Measurements from ENCODE around the gene PYCR2. TPM values are rescaled to one million over a fixed set of nuclear protein-coding genes. Genes with fewer than 3 reads are reported as not detected.

PYCR2 gene
- total and polyA plus RNA-seq, 10 of the 15 experiments (the other 5 are each of a cell fraction or from before 2014, with no cell fraction given) = 1.7 to 81.8 (median 54.9) TPM

DNA sequence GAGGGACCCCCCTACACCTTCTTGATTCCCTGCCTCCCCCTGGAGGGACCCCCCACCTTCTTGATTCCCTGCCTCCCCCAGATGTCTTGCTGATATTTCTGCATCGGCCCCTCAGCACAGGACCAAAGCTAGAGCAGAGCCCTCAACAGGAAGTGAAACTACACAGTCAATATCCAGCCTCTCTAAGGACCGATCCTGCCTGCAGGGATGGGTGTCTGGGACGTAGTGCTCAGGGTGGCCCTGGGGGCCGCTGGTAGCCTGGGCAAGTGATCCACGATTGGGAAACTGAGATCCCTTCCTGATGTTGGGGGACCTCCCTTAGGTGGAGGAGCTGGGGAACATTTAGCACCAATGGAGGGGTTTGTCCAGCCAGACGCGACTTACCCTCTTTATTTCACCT lies 20.9 kb upstream of the PYCR2 start:
- peaks cover 24% of the 10 kb centered on the region for H3K4me1 ChIP-seq (ENCODE audit: control insufficient read depth, insufficient read depth, low read length)
- no peak overlapping the region for H3K9ac ChIP-seq (ENCODE audit: control insufficient read depth, insufficient read depth, low read length)
- no peak overlapping the region for H3K27ac ChIP-seq (ENCODE audit: control insufficient read depth, insufficient read depth)
- H3K79me2 ChIP-seq (ENCODE audit: control insufficient read depth, insufficient read depth, low read length) = no peaks in the 10 kb centered on the region
- H3K4me3 ChIP-seq = no peak overlapping the region
- SMC1A ChIA-PET (ENCODE audit: uncharacterized antibody, unreplicated experiment) = interaction anchor here (0.6 to 1.5 kb wide), 2 partner anchors 18 to 131 kb away, joined by 3 to 4 read pairs; no protein-coding TSS in a partner anchor
- POLR2A ChIA-PET = no interaction called here
- ATAC-seq = peak; percentile 84
- no peaks in the 10 kb centered on the region for H3K9me3 ChIP-seq (replicated peaks; ENCODE audit: control insufficient read depth, insufficient read depth, low read length)
- CTCF ChIA-PET = interaction anchor here (0.6 to 2.3 kb wide), 9 partner anchors 18 to 470 kb away, joined by 3 to 7 read pairs (median 4); partner anchors contain the start of genes PYCR2 and SRP9
- no peaks in the 10 kb centered on the region for H4K20me1 ChIP-seq (ENCODE audit: control insufficient read depth, insufficient read depth)
- FAIRE-seq = no peak
- DNase-seq (ENCODE audit: low read depth, low spot score) = no peak
- no peaks in the 10 kb centered on the region for H3K36me3 ChIP-seq (ENCODE audit: control insufficient read depth in 2 of 2, insufficient read depth in 2 of 2, low read length in 1 of 2)
- intact Hi-C loops (cut with micrococcal nuclease; ENCODE audit: unreplicated experiment) (no loop called here), in situ Hi-C loops (cut with MboI) (no loop called here)
- 10% methylated on average over 7 of the region's 7 CpGs for WGBS (ENCODE audit: insufficient coverage, insufficient replicate concordance, low lambda C conversion rate, missing lambda C conversion rate)
- BruUV-seq (replicated peaks) = no TSS peak
- H2AFZ ChIP-seq (ENCODE audit: control insufficient read depth, low read depth, low read length) = no peak overlapping the region
- peak overlapping the region; percentile 14; the same call in 1 of the 2 replicates for H3K4me2 ChIP-seq (ENCODE audit: control insufficient read depth, insufficient read depth)
- TF ChIP-seq EED (IDR thresholded peaks at IDR 0.05; ENCODE audit: low read depth) (0 out of 2 replicates have a peak, but pooled peaks have one; percentile 55), IKZF2 (IDR thresholded peaks at IDR 0.05) (peak in 1 of 2 experiments; percentile 46; a peak in 1 of 4 replicates), IRF4 (IDR thresholded peaks at IDR 0.05; ENCODE audit: low read depth, low read length) (peak; percentile 56; the same call in 1 of the 2 replicates), SPI1 (IDR thresholded peaks at IDR 0.05; ENCODE audit: borderline replicate concordance, insufficient read depth, low read depth, low read length) (peak; percentile 98), IKZF1 (conservative IDR thresholded peaks at IDR 0.05) (peak; percentile 33; the same call in 1 of the 2 replicates)
- TF ChIP-seq, protein P1, sequence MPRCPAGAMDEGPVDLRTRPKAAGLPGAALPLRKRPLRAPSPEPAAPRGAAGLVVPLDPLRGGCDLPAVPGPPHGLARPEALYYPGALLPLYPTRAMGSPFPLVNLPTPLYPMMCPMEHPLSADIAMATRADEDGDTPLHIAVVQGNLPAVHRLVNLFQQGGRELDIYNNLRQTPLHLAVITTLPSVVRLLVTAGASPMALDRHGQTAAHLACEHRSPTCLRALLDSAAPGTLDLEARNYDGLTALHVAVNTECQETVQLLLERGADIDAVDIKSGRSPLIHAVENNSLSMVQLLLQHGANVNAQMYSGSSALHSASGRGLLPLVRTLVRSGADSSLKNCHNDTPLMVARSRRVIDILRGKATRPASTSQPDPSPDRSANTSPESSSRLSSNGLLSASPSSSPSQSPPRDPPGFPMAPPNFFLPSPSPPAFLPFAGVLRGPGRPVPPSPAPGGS (IDR thresholded peaks at IDR 0.05; ENCODE audit: borderline replicate concordance, insufficient read depth, low read depth, low read length, poor library complexity, severe bottlenecking) = no peak
- H3K27me3 ChIP-seq (replicated peaks in 1 of 2; ENCODE audit: control insufficient read depth in 2 of 2, insufficient read depth in 2 of 2, low read length in 1 of 2) = no peaks in the 10 kb centered on the region; a peak in 1 of 4 replicates
- RAD21 ChIA-PET (ENCODE audit: unreplicated experiment) = interaction anchor here (0.6 to 1.6 kb wide), 3 partner anchors 22 to 45 kb away, joined by 3 read pairs; no protein-coding TSS in a partner anchor
